Osteocyte (in vitro differentiated cells): ENCODE measurements around the gene ARHGDIG. TPM values are rescaled to one million over a fixed set of nuclear protein-coding genes. Genes with fewer than 3 reads are reported as not detected.

Experiments
- DNase-seq: peaks from one replicate; pipeline ENCODE4 v3.0.0; 2021; ENCODE audit warnings: mixed read lengths; ENCODE audit not compliant: unreplicated experiment; ENCODE audit errors: extremely low spot score
- H3K27ac Mint-ChIP-seq: one replicate; pipeline ENCODE4 v1.8.0; 2021; ENCODE audit warnings: mild to moderate bottlenecking, mixed read lengths; ENCODE audit not compliant: unreplicated experiment
- H3K27me3 Mint-ChIP-seq: one replicate; pipeline ENCODE4 v1.8.0; 2021; ENCODE audit warnings: mixed read lengths; ENCODE audit not compliant: unreplicated experiment
- H3K36me3 Mint-ChIP-seq: one replicate; pipeline ENCODE4 v1.8.0; 2021; ENCODE audit warnings: mixed read lengths; ENCODE audit not compliant: unreplicated experiment
- H3K4me1 Mint-ChIP-seq: one replicate; pipeline ENCODE4 v1.8.0; 2021; ENCODE audit warnings: mixed read lengths; ENCODE audit not compliant: unreplicated experiment
- H3K4me3 Mint-ChIP-seq: one replicate; pipeline ENCODE4 v1.8.0; 2021; ENCODE audit warnings: mild to moderate bottlenecking, moderate library complexity, mixed read lengths; ENCODE audit not compliant: unreplicated experiment
- H3K9me3 Mint-ChIP-seq: one replicate; pipeline ENCODE4 v1.8.0; 2021; ENCODE audit warnings: mixed read lengths; ENCODE audit not compliant: unreplicated experiment
- CTCF ChIP-seq: fragments of 200-600 bp; sonication (generic); IDR thresholded peaks from 2 replicates; pipeline ENCODE4 v1.5.0; 2021; ENCODE audit warnings: antibody characterized with exemption, mild to moderate bottlenecking, moderate library complexity
- total RNA-seq: library from RNA; stranded (reverse); gene quantifications from 2 replicates; pipeline ENCODE4 v1.2.1, GENCODE V29; 2021

ARHGDIG gene
- total RNA-seq, 1 donor from 2014 or later: 0.54 TPM

- DNase-seq: no peak
- Mint-ChIP-seq H3K9me3 (no peaks in the 10 kb centered on the region), H3K27ac (no peak overlapping the region)
Observed at GRCh38 chr16:270381-271255, 9.8 kb upstream of the ARHGDIG start.

DNA sequence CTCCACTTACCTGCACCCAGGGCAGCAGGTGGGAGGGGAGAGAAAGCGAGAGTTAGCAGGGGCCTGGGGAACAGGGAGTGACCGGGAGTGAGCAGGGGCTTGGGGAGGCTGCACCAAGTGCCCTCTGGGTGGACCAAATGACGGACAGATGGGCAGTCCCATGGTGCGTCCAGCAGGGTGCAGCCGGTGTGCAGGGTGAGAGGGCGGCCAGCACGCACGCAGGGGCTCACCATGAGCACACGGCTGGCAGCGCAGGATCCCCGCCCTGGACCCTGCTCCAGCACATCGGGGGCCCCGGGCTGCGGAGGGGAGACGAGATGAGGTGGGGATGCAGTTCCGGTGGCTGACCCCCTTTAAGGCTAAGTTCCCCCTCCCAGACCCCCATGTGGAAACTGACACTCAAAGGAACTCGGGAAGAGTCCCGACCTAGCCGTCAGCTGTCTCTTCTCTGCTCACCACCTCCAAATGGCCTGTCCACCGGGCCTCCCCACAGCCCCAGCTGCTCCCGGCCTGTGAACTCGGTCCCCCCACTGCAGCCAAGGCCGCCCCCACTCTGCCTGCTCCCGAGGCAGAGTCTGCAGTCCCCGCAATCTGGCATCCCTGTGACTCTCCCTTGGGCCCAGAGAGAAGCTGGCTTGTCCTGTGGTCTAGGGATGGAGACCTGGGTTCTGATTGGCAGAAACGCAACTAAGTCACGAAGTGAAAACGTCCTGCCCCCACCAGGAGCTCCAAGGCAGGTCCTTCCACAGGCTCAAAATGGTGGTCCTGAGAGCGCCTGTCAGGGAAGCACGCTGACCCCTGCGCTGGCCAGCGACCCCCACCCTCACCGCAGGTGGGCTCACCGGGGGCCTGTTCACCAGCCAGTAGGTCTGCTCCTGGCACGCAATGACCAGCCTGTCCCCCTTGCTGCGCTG is 7.5 kb upstream of the ARHGDIG start:
- H3K36me3 Mint-ChIP-seq: no peaks in the 10 kb centered on the region
- no peak for TF ChIP-seq CTCF
- H3K4me3 Mint-ChIP-seq: no peak overlapping the region
- no peak for DNase-seq
- H3K9me3 Mint-ChIP-seq: no peaks in the 10 kb centered on the region
- no peaks in the 10 kb centered on the region for H3K4me1 Mint-ChIP-seq
- H3K27me3 Mint-ChIP-seq: no peaks in the 10 kb centered on the region
- no peak overlapping the region for H3K27ac Mint-ChIP-seq

More at GRCh38 chr16:270381-271255, 9.8 kb upstream of the ARHGDIG start:
- Mint-ChIP-seq H3K27me3 (no peaks in the 10 kb centered on the region), H3K4me3 (no peak overlapping the region), H3K36me3 (no peaks in the 10 kb centered on the region), H3K4me1 (peaks cover 2% of the 10 kb centered on the region)
- TF ChIP-seq CTCF: no peak

GRCh38 chr16:273547-274421 is 6.6 kb upstream of the ARHGDIG start:
- Mint-ChIP-seq H3K4me1 (no peaks in the 10 kb centered on the region), H3K4me3 (peak overlapping the region; percentile 26), H3K9me3 (no peaks in the 10 kb centered on the region), H3K27me3 (no peaks in the 10 kb centered on the region), H3K36me3 (no peaks in the 10 kb centered on the region), H3K27ac (no peak overlapping the region)
- no peak for TF ChIP-seq CTCF
- no peak for DNase-seq

GRCh38 chr16:275041-275641 is 5.2 kb upstream of the ARHGDIG start:
- H3K9me3 Mint-ChIP-seq: no peaks in the 10 kb centered on the region
- H3K36me3 Mint-ChIP-seq: no peaks in the 10 kb centered on the region
- no peaks in the 10 kb centered on the region for H3K27me3 Mint-ChIP-seq
- no peak for TF ChIP-seq CTCF
- no peak overlapping the region for H3K27ac Mint-ChIP-seq
- peak overlapping the region; percentile 53 for H3K4me3 Mint-ChIP-seq
- no peaks in the 10 kb centered on the region for H3K4me1 Mint-ChIP-seq
- DNase-seq: no peak
